NOMO-1 treated with dmso at 0.1 percent for 144 hours (cell line): Measurements from ENCODE around the gene TSPAN18.

ENCODE experiments used
- DNase-seq: peaks from one replicate; lab custom pipeline; 2025; ENCODE audit not compliant: unreplicated experiment; lab: John Stamatoyannopoulos, UW

The TSPAN18 gene

GRCh38 chr11:44726283-44727113 lies at the start of gene TSPAN18:
TSS of gene TSPAN18 (plus strand) at chr11:44726962. CDS start at chr11:44906417, 179,455 bp downstream.
- DNase-seq, result no peak

GRCh38 chr11:44680982-44681597 lies 45.7 kb upstream of the TSPAN18 start:
- no peak for DNase-seq

- DNase-seq, result no peak
These were observed 45.1 kb upstream of the TSPAN18 start for GRCh38 chr11:44681698-44682097.

- DNase-seq, result no peak
These were observed 41.9 kb upstream of the TSPAN18 start for GRCh38 chr11:44684859-44685281.

- no peak for DNase-seq
These were observed 39.4 kb upstream of the TSPAN18 start for GRCh38 chr11:44687388-44687787.

- no peak for DNase-seq
These were observed 37.5 kb upstream of the TSPAN18 start for GRCh38 chr11:44689265-44689664.

GRCh38 chr11:44690651-44691050 lies 36.1 kb upstream of the TSPAN18 start:
- no peak for DNase-seq

- DNase-seq, result no peak
These were observed 34.3 kb upstream of the TSPAN18 start for GRCh38 chr11:44692460-44692859.

- no peak for DNase-seq
These were observed 33.1 kb upstream of the TSPAN18 start for GRCh38 chr11:44693654-44694119.

GRCh38 chr11:44694443-44694842 lies 32.3 kb upstream of the TSPAN18 start:
- DNase-seq, result no peak

- DNase-seq, result no peak
These were observed 31.5 kb upstream of the TSPAN18 start for GRCh38 chr11:44695169-44695833.

- DNase-seq, result no peak
These were observed 28.4 kb upstream of the TSPAN18 start for GRCh38 chr11:44698252-44698912.

GRCh38 chr11:44699497-44700408 lies 27.0 kb upstream of the TSPAN18 start:
- DNase-seq, result no peak

- no peak for DNase-seq
These were observed 25.5 kb upstream of the TSPAN18 start for GRCh38 chr11:44701276-44701675.

- DNase-seq, result no peak
These were observed 23.9 kb upstream of the TSPAN18 start for GRCh38 chr11:44702889-44703288.

- no peak for DNase-seq
These were observed 19.7 kb upstream of the TSPAN18 start for GRCh38 chr11:44707094-44707493.

GRCh38 chr11:44708009-44708408 lies 18.8 kb upstream of the TSPAN18 start:
- DNase-seq, result no peak

- DNase-seq, result no peak
These were observed 18.1 kb upstream of the TSPAN18 start for GRCh38 chr11:44708523-44709280.

GRCh38 chr11:44709281-44709562 lies 17.5 kb upstream of the TSPAN18 start:
- DNase-seq, result no peak

- DNase-seq, result no peak
These were observed 16.8 kb upstream of the TSPAN18 start for GRCh38 chr11:44709966-44710365.
